HG03095 (cell line): ENCODE data around the gene NUF2.

ENCODE experiments used
- ATAC-seq: cut with Tn5 transposase; IDR thresholded peaks from one replicate; pipeline ENCODE4 v1.9.1; 2021; ENCODE audit warnings: moderate library complexity; ENCODE audit not compliant: unreplicated experiment

NUF2 gene

GRCh38 chr1:163399976-163400601 lies 78.3 kb downstream of the NUF2 start:
- ATAC-seq = no peak

- no peak for ATAC-seq
Measured at GRCh38 chr1:163401211-163401610, 79.5 kb downstream of the NUF2 start.
